CD4-positive, alpha-beta T cell (primary cell): ENCODE results near the gene AOAH. TPM values are rescaled to one million over a fixed set of nuclear protein-coding genes. Genes with fewer than 3 reads are reported as not detected.

Experiments used
- ATAC-seq: fragments of 200-7000 bp; cut with Tn5 transposase; one replicate; pipeline ENCODE4 v1.10.0; 2022; ENCODE audit warnings: mild to moderate bottlenecking; ENCODE audit not compliant: poor library complexity
- CTCF ChIA-PET: fragments of 350-600 bp; sonication (Branson Sonifier 250); formaldehyde crosslinking; loops from one replicate; lab custom pipeline; 2021; ENCODE audit warnings: antibody characterized with exemption, inconsistent platforms; lab: Charles Lee
- POLR2A ChIA-PET: fragments of 350-600 bp; sonication (Branson Sonifier 250); formaldehyde crosslinking; loops from one replicate; lab custom pipeline; 2021; ENCODE audit warnings: antibody characterized with exemption, inconsistent platforms; lab: Charles Lee
- DNase-seq, 14 experiments: peaks; one replicate each; pipeline ENCODE4 v3.0.0-alpha.2; 2013 to 2020; ENCODE audit warnings: mixed read lengths in 2 of 14
- H3K27ac ChIP-seq, 2 donors: one replicate each; pipeline versions ENCODE4 v1.5.1 to v1.7.0; 2013; ENCODE audit warnings: low read length in 2 of 2, low read depth in 1 of 2, mild to moderate bottlenecking in 1 of 2
- H3K27me3 ChIP-seq, 2 experiments: 1 replicate in 1 of 2; 2 replicates in 1 of 2; pipeline versions ENCODE4 v1.6.1 to v1.7.0; 2013; ENCODE audit warnings: low read length in 2 of 2, control low read depth in 1 of 2, mild to moderate bottlenecking in 1 of 2, moderate library complexity in 1 of 2; ENCODE audit not compliant: insufficient read depth in 2 of 2, control insufficient read depth in 1 of 2
- H3K36me3 ChIP-seq: one replicate; pipeline ENCODE4 v1.6.1; 2013; ENCODE audit warnings: low read length, control low read depth; ENCODE audit not compliant: insufficient read depth
- H3K4me1 ChIP-seq: one replicate; pipeline ENCODE4 v1.6.1; 2013; ENCODE audit warnings: low read length, control low read depth; ENCODE audit not compliant: insufficient read depth
- H3K4me3 ChIP-seq: one replicate; pipeline ENCODE4 v1.5.1; 2013; ENCODE audit warnings: mild to moderate bottlenecking, low read length, moderate library complexity
- H3K9me3 ChIP-seq, 2 experiments: 1 replicate in 1 of 2; 2 replicates in 1 of 2; pipeline versions ENCODE4 v1.6.1 to v1.7.0; 2013; ENCODE audit warnings: low read length in 2 of 2, mild to moderate bottlenecking in 2 of 2, control low read depth in 1 of 2, moderate library complexity in 1 of 2; ENCODE audit not compliant: control insufficient read depth in 1 of 2, insufficient read depth in 1 of 2
- H3K27ac Mint-ChIP-seq: one replicate; pipeline ENCODE4 v1.8.0; 2020; ENCODE audit warnings: mixed read lengths
- H3K27me3 Mint-ChIP-seq: one replicate; pipeline ENCODE4 v1.8.0; 2021; ENCODE audit warnings: mixed read lengths
- H3K36me3 Mint-ChIP-seq: one replicate; pipeline ENCODE4 v1.8.0; 2021; ENCODE audit warnings: low read depth, mixed read lengths
- H3K4me1 Mint-ChIP-seq: one replicate; pipeline ENCODE4 v1.8.0; 2021; ENCODE audit warnings: low read depth, mixed read lengths
- H3K4me3 Mint-ChIP-seq: one replicate; pipeline ENCODE4 v1.8.0; 2020; ENCODE audit warnings: mild to moderate bottlenecking, mixed read lengths
- H3K9me3 Mint-ChIP-seq: one replicate; pipeline ENCODE4 v1.8.0; 2020; ENCODE audit warnings: mixed read lengths
- CTCF ChIP-seq: fragments of 200-600 bp; IDR thresholded peaks from one replicate; pipeline ENCODE4 v1.8.0; 2022; ENCODE audit warnings: antibody characterized with exemption, mild to moderate bottlenecking
- intact Hi-C, 2 experiments: fragments of 100-400 bp; cut with DNase I in 1 of 2; cut with micrococcal nuclease in 1 of 2; formaldehyde crosslinking; loops; one replicate each; pipeline versions ENCODE4 v1.15.1 to v1.9.0; 2023 to 2025; cut with DNase I, micrococcal nuclease
- total RNA-seq, 174 experiments: library from RNA in 2 of 174; stranded (reverse) in 2 of 174; gene quantifications; one replicate each; pipeline ENCODE4 v1.2.3 and lab custom pipeline; 2021 to 2026

AOAH gene
- total RNA-seq, 2 experiments from 2014 or later: 27.5 to 30.3 TPM

GRCh38 chr7:36615852-36616540 lies 108.3 kb downstream of the AOAH start:
- Histone ChIP-seq H3K36me3 (peaks cover 28% of the 10 kb centered on the region), H3K4me3 (no peak overlapping the region), H3K27me3 (no peaks in the 10 kb centered on the region), H3K4me1 (no peaks in the 10 kb centered on the region), H3K9me3 (no peaks in the 10 kb centered on the region), H3K27ac (no peak overlapping the region)
- no peak overlapping the region for H3K27ac Mint-ChIP-seq
- TF ChIP-seq CTCF: no peak
- intact Hi-C loops: no loop called here
- peaks cover 11% of the 10 kb centered on the region for H3K4me1 Mint-ChIP-seq
- DNase-seq (no peak), ATAC-seq (no peak)
- H3K27me3 Mint-ChIP-seq: no peaks in the 10 kb centered on the region
- H3K36me3 Mint-ChIP-seq: peaks cover 85% of the 10 kb centered on the region
- H3K9me3 Mint-ChIP-seq: no peaks in the 10 kb centered on the region
- no peak overlapping the region for H3K4me3 Mint-ChIP-seq
- CTCF ChIA-PET: no interaction called here
- POLR2A ChIA-PET: no interaction called here

- no peak overlapping the region for H3K27ac ChIP-seq
Observed at GRCh38 chr7:36614959-36615358, 109.3 kb downstream of the AOAH start.

GRCh38 chr7:36613031-36613614 lies 111.2 kb downstream of the AOAH start:
- no peaks in the 10 kb centered on the region for H3K27me3 Mint-ChIP-seq
- no peak for TF ChIP-seq CTCF
- POLR2A ChIA-PET: no interaction called here
- CTCF ChIA-PET: no interaction called here
- H3K27me3 ChIP-seq: no peaks in the 10 kb centered on the region
- H3K36me3 Mint-ChIP-seq: peaks cover 69% of the 10 kb centered on the region
- H3K4me3 ChIP-seq: no peak overlapping the region
- DNase-seq: no peak
- peaks cover 25% of the 10 kb centered on the region for H3K4me1 Mint-ChIP-seq
- peaks cover 20% of the 10 kb centered on the region for H3K36me3 ChIP-seq
- no peak overlapping the region for H3K27ac Mint-ChIP-seq
- no peaks in the 10 kb centered on the region for H3K9me3 Mint-ChIP-seq
- H3K27ac ChIP-seq: no peak overlapping the region
- no peak for ATAC-seq
- H3K4me1 ChIP-seq: no peaks in the 10 kb centered on the region
- no peak overlapping the region for H3K4me3 Mint-ChIP-seq
- no peaks in the 10 kb centered on the region for H3K9me3 ChIP-seq
- intact Hi-C loops: no loop called here

More at GRCh38 chr7:36614959-36615358, 109.3 kb downstream of the AOAH start:
- DNase-seq: no peak
- H3K27ac Mint-ChIP-seq: no peak overlapping the region
- ChIA-PET POLR2A (no interaction called here), CTCF (no interaction called here)
- no peak overlapping the region for H3K4me3 ChIP-seq
- H3K4me3 Mint-ChIP-seq: no peak overlapping the region
- H3K36me3 ChIP-seq: peaks cover 26% of the 10 kb centered on the region
- no peaks in the 10 kb centered on the region for H3K27me3 Mint-ChIP-seq
- peaks cover 11% of the 10 kb centered on the region for H3K4me1 Mint-ChIP-seq
- TF ChIP-seq CTCF: no peak
- no peaks in the 10 kb centered on the region for H3K4me1 ChIP-seq
- ATAC-seq: no peak
- intact Hi-C loops: no loop called here
- H3K36me3 Mint-ChIP-seq: peaks cover 78% of the 10 kb centered on the region
- no peaks in the 10 kb centered on the region for H3K27me3 ChIP-seq
- H3K9me3 Mint-ChIP-seq: no peaks in the 10 kb centered on the region
- no peaks in the 10 kb centered on the region for H3K9me3 ChIP-seq
